K562 (cell line): ENCODE results near the gene NFATC1. TPM values are rescaled to one million over a fixed set of nuclear protein-coding genes. Genes with fewer than 3 reads are reported as not detected.

Source experiments
- FOXA1 ChIP-seq: fragments of 450-650 bp; IDR thresholded peaks from 2 replicates; pipeline ENCODE4 v1.6.1; 2016; ENCODE audit warnings: mild to moderate bottlenecking, borderline replicate concordance
- IRF2 ChIP-seq: sonication (generic); formaldehyde crosslinking; IDR thresholded peaks from 2 replicates; pipeline ENCODE4 v1.8.1; 2022; ENCODE audit warnings: mild to moderate bottlenecking, missing genetic modification reagents
- POU5F1 ChIP-seq: fragments of 150-350 bp; IDR thresholded peaks from 2 replicates; pipeline ENCODE4 v1.6.1; 2014; ENCODE audit warnings: borderline replicate concordance, low read length, low read depth, mild to moderate bottlenecking; ENCODE audit not compliant: partially characterized antibody
- polyA plus RNA-seq, 8 experiments: library from polyadenylated mRNA; depleted of rRNA in 4 of 8; stranded (reverse) in 5 of 8; unstranded in 3 of 8; fragments of >200 nt; fragmentation: Nextera tagmentation in 2 of 8; fragmentation: Illumina TruSeq in 1 of 8; extraction: Ambion mirVana in 2 of 8; extraction: Trizol in 1 of 8; gene quantifications; 2 replicates each; pipeline versions ENCODE4 v1.2.1 to v1.2.3, GENCODE V29; 2011 to 2014; ENCODE audit warnings: inconsistent platforms in 1 of 8, missing spikeins in 1 of 8
- total RNA-seq, 7 experiments: library from RNA; depleted of rRNA in 6 of 7; stranded (reverse); fragments of >200 nt in 6 of 7; fragmentation: Illumina TruSeq in 2 of 7; extraction: Trizol in 2 of 7; gene quantifications; 2 replicates each; pipeline versions ENCODE4 v1.2.1 to v1.2.3, GENCODE V29; 2011 to 2021; ENCODE audit warnings: low replicate concordance in 1 of 7
- TF ChIP-seq, protein P1 (sequence below), 2 experiments: fragments of 450-650 bp in 1 of 2; sonication (generic) in 1 of 2; formaldehyde crosslinking in 1 of 2; IDR thresholded peaks; 2 replicates each; pipeline versions ENCODE4 v1.7.1 to v1.9.0; 2016 to 2022; ENCODE audit warnings: inconsistent platforms in 1 of 2, mild to moderate bottlenecking in 1 of 2, missing genetic modification reagents in 1 of 2

Gene NFATC1
- total and polyA plus RNA-seq, 9 of the 15 experiments (the other 6 are each of a cell fraction or from before 2014, with no cell fraction given) = 1.1 to 16.4 (median 2.5) TPM

DNA sequence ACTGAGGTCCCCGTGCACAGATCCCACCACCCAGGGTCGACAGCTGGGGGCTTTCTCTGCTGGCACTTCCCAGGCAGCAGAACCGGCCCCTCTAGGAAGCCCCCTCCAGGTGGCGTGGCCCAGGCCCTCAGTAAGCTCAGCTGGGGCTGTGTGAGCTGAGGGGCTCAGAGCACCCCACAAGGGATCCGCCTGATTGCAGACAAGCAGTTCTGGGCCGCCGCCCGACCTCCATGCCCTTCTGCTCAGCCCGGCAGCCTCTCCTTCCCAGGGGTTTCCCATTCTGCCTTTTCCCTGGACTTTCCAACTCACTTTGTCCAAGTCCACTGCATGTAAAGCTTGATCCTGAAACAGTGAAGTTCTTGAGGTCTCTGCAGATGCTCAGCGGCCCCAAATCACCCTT is 76.4 kb downstream of the NFATC1 start (continued):
- TF ChIP-seq, protein P1, sequence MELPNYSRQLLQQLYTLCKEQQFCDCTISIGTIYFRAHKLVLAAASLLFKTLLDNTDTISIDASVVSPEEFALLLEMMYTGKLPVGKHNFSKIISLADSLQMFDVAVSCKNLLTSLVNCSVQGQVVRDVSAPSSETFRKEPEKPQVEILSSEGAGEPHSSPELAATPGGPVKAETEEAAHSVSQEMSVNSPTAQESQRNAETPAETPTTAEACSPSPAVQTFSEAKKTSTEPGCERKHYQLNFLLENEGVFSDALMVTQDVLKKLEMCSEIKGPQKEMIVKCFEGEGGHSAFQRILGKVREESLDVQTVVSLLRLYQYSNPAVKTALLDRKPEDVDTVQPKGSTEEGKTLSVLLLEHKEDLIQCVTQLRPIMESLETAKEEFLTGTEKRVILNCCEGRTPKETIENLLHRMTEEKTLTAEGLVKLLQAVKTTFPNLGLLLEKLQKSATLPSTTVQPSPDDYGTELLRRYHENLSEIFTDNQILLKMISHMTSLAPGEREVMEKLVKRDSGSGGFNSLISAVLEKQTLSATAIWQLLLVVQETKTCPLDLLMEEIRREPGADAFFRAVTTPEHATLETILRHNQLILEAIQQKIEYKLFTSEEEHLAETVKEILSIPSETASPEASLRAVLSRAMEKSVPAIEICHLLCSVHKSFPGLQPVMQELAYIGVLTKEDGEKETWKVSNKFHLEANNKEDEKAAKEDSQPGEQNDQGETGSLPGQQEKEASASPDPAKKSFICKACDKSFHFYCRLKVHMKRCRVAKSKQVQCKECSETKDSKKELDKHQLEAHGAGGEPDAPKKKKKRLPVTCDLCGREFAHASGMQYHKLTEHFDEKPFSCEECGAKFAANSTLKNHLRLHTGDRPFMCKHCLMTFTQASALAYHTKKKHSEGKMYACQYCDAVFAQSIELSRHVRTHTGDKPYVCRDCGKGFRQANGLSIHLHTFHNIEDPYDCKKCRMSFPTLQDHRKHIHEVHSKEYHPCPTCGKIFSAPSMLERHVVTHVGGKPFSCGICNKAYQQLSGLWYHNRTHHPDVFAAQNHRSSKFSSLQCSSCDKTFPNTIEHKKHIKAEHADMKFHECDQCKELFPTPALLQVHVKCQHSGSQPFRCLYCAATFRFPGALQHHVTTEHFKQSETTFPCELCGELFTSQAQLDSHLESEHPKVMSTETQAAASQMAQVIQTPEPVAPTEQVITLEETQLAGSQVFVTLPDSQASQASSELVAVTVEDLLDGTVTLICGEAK (IDR thresholded peaks at IDR 0.05) = no peak
- TF ChIP-seq, protein P1 (CRISPR knock-in tag; IDR thresholded peaks at IDR 0.05) = no peak
- TF ChIP-seq IRF2 (CRISPR knock-in tag) (no peak), POU5F1 (no peak), FOXA1 (no peak)
